SKM-1 (cell line): ENCODE results near the gene OR2T5.
"Not testable (repeated sequence)": the region's sequence is repeated elsewhere in the genome, so short reads cannot be mapped to it uniquely, and the experiment has no call there.

Experiments used
- DNase-seq: peaks from one replicate; lab custom pipeline; 2025; ENCODE audit not compliant: unreplicated experiment; lab: John Stamatoyannopoulos, UW

The OR2T5 gene

DNA sequence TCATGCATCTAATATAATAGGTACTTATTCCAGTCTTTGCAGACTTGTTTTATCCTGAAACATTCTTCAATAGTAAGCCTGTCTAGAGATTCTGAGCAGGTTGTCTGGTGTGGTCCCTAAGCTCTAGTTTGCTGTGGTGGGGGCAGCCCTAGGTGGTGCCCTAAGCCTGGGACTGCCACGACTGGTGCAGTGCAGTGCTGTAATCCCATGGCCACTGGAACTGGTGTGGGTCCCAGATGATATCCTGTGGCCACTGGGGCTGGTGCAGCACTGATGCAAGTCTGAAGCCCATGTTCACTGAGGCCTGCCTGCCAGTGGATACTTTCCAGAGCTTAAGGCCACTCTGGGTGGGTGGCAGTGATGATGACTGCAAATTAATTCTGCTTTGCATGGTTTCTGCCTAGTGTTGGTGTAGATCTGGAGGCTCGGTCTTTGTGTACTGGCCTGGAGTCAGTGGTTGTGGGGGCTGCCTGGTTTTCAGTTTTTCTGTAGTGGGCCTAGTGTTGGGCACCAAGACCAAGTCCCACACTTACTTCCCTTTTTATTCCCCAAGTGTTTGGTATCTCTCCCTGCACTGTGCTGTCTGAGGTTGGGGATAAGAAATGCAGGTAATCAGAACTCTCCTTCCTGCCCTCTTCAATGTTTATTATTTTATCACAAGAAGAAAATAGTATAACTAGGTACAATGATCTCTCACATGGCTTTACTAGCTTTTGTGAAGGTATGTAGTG is 12.1 kb downstream of the OR2T5 start:
- not testable (repeated sequence) for DNase-seq

DNA sequence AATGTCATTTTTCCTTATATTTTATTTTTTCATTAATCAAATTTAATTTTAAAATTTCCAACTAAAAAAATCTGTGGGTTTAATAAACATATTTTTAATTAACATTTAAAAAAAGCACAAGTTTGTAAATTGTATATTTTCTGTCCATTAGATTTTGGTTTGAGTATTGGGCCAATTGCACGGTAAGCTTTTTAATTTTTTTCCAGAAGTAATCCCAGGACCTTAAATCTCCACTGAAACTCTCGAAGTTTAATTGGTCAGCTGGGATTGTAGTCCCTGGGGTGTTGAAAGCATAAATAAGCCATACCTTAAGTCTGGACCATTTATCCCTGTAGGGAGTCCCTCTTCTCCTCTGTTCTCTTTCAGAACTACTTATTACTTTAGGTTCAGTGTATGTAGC is 19.4 kb downstream of the OR2T5 start, which contains the start of gene OR2G6:
Gene OR2G6, plus strand, starts transcription at position 301 of the 400 bp plus-strand sequence. CDS start 13,574 bp downstream, outside the sequence.
- not testable (repeated sequence) for DNase-seq

DNA sequence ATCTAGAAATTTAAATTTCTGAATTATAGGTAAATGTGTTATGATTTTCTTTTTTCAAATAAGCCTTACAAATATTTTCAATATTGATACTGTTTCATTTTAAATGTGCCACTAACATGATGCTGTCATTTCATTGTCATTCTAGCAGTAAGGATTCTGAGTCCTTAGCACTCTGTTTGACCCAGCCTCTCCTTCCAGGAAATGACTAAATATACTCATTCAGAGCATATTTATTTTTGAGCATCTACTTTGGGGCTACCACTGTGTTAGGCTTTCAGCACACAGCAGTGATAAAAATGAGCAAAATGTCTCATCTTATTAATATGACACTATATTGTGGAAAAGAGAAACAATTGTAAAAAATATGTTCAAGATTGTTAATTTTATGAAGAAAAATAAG is 21.8 kb downstream of the OR2T5 start:
- not testable (repeated sequence) for DNase-seq

DNA sequence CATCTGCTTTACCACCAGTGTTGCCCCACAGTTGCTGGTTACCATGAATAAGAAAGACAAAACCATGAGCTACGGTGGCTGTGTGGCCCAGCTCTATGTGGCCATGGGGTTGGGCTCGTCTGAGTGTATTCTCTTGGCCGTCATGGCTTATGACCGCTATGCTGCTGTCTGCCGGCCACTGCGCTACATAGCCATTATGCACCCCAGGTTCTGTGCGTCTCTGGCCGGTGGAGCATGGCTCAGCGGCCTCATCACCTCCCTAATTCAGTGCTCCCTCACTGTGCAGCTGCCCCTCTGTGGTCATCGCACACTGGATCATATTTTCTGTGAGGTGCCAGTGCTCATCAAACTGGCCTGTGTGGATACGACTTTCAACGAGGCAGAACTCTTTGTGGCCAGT is 33.5 kb downstream of the OR2T5 start:
- no peak for DNase-seq

DNA sequence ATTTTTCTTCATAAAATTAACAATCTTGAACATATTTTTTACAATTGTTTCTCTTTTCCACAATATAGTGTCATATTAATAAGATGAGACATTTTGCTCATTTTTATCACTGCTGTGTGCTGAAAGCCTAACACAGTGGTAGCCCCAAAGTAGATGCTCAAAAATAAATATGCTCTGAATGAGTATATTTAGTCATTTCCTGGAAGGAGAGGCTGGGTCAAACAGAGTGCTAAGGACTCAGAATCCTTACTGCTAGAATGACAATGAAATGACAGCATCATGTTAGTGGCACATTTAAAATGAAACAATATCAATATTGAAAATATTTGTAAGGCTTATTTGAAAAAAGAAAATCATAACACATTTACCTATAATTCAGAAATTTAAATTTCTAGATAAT is 49.1 kb downstream of the OR2T5 start:
- DNase-seq: not testable (repeated sequence)
